Measurements from ENCODE around the gene DKKL1.

The DKKL1 gene

DNA sequence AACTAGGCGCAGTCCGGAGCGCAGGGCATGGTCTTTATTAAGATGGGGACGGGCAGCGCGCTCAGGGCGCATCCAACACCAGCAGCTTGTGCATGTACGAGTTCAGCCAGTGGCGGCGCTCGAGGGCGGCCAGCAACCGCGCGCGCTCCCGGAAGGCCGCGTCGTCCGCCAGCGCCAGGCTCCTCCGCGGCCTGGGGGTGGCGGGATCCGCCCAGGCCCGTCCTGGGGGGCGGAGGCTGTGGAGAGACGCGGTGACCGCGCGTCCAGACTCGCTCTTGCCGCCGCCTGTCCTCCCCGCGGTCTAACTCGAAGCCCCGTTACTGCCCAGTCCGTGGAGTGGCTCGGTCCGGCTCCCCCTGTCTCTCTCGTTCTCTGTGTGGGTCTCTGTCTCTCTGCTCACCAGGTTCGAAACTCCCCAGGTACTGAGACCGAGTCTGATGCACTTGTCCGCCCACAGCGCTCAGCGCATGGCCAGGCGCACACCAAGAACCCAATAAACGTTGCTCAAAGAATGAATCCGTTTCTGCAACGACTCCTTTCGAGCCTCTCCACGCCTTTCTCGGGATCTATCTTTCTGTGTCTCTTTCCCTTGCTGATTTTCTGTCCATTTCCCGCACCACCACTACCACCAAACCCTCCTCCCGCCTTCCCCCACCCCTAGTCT lies 58.9 kb downstream of the DKKL1 start:
- DNase-seq (ENCODE audit: low read depth): no peak

- DNase-seq (ENCODE audit: low read depth): no peak
These were observed 59.7 kb downstream of the DKKL1 start, which contains the start of gene PTH2 for GRCh38 chr19:49423071-49423984. Gene PTH2 (minus strand): TSS chr19:49423441. CDS start chr19:49423339, 102 bp downstream.

DNA sequence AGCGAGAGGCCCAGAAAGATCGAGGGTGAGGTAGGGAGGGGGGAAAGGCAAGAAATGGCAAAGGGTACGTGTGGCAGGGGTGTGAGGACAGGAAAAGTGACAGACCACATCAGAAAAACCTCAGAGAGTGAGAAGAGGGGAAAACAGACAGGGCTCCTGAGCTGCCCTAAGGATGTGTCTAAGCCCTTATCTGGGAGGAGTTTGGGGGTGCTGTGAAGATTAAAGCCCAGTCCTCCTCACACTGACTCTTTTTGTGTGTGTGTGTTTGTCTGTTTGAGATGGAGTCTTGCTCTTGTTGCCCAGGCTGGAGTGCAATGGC lies 60.3 kb downstream of the DKKL1 start:
- no peak for DNase-seq (ENCODE audit: low read depth)
